GM12878 (cell line): ENCODE results near the gene CHMP1B. TPM values are rescaled to one million over a fixed set of nuclear protein-coding genes. Genes with fewer than 3 reads are reported as not detected.

Source experiments
- ATAC-seq: fragments of 200-7000 bp; cut with Tn5 transposase; 3 replicates; pipeline ENCODE4 v1.9.1; 2020; ENCODE audit warnings: mild to moderate bottlenecking, moderate library complexity
- BruUV-seq: library from RNA; stranded (reverse); fragments of 400-500 nt; replicated peaks from 2 replicates; lab custom pipeline; 2021; lab: Mats Ljungman, UMichigan
- CTCF ChIA-PET: fragments of 300-600 bp; sonication (Branson Sonifier 250); formaldehyde crosslinking; extraction: SDS; loops from one replicate; lab custom pipeline; 2021; ENCODE audit warnings: inconsistent platforms; lab: Yijun Ruan, JAX
- POLR2A ChIA-PET: fragments of 350-600 bp; formaldehyde crosslinking; extraction: SDS; loops from one replicate; lab custom pipeline; 2021; ENCODE audit warnings: inconsistent platforms; lab: Charles Lee
- RAD21 ChIA-PET: fragments of 300-600 bp; sonication (Branson Sonifier 250); formaldehyde crosslinking; loops from one replicate; lab custom pipeline; 2023; ENCODE audit warnings: antibody characterized with exemption; ENCODE audit not compliant: unreplicated experiment; lab: Charles Lee
- SMC1A ChIA-PET: fragments of 300-600 bp; sonication (Branson Sonifier 250); formaldehyde crosslinking; loops from one replicate; lab custom pipeline; 2023; ENCODE audit not compliant: unreplicated experiment, uncharacterized antibody; lab: Charles Lee
- DNase-seq: peaks from one replicate; pipeline ENCODE4 v3.0.0-alpha.2; 2011; ENCODE audit warnings: low read depth, low spot score
- FAIRE-seq: peaks from 3 replicates; lab custom pipeline; 2011; peaks lifted over from hg19 to GRCh38; lab: Jason Lieb, UNC
- H2AFZ ChIP-seq: 2 replicates; pipeline ENCODE4 v1.6.0; 2011; ENCODE audit warnings: low read depth, low read length, control low read depth; ENCODE audit not compliant: control insufficient read depth
- H3K27ac ChIP-seq: 2 replicates; pipeline ENCODE4 v1.5.1; 2011; ENCODE audit warnings: control low read depth; ENCODE audit not compliant: control insufficient read depth, insufficient read depth
- H3K27me3 ChIP-seq, 2 experiments: replicated peaks in 1 of 2; 2 replicates each; pipeline versions ENCODE4 v1.6.0 to v1.6.1; 2011; ENCODE audit warnings: low read length in 1 of 2; ENCODE audit not compliant: control insufficient read depth in 2 of 2, insufficient read depth in 2 of 2
- H3K36me3 ChIP-seq, 2 experiments: 2 replicates each; pipeline ENCODE4 v1.5.1; 2011; ENCODE audit warnings: low read length in 1 of 2; ENCODE audit not compliant: control insufficient read depth in 2 of 2, insufficient read depth in 2 of 2
- H3K4me1 ChIP-seq: 2 replicates; pipeline ENCODE4 v1.6.1; 2011; ENCODE audit warnings: mild to moderate bottlenecking, low read length, moderate library complexity, mixed read lengths; ENCODE audit not compliant: control insufficient read depth, insufficient read depth
- H3K4me2 ChIP-seq: 2 replicates; pipeline ENCODE4 v1.6.0; 2011; ENCODE audit warnings: control low read depth; ENCODE audit not compliant: control insufficient read depth, insufficient read depth
- H3K4me3 ChIP-seq: fragments of 200-600 bp; sonication (generic); 2 replicates; pipeline ENCODE4 v1.5.1; 2016
- H3K79me2 ChIP-seq: 2 replicates; pipeline ENCODE4 v1.6.0; 2011; ENCODE audit warnings: low read length; ENCODE audit not compliant: control insufficient read depth, insufficient read depth
- H3K9ac ChIP-seq: 2 replicates; pipeline ENCODE4 v1.8.0; 2011; ENCODE audit warnings: low read length, control low read depth, mixed read lengths; ENCODE audit not compliant: control insufficient read depth, insufficient read depth
- H3K9me3 ChIP-seq: replicated peaks from 3 replicates; pipeline ENCODE4 v1.5.1; 2011; ENCODE audit warnings: mild to moderate bottlenecking, low read length; ENCODE audit not compliant: control insufficient read depth, insufficient read depth
- H4K20me1 ChIP-seq: 2 replicates; pipeline ENCODE4 v1.6.0; 2011; ENCODE audit not compliant: control insufficient read depth, insufficient read depth
- CBX3 ChIP-seq: fragments of 200-600 bp; sonication (generic); IDR thresholded peaks from 2 replicates; pipeline ENCODE4 v1.6.1; 2016; ENCODE audit warnings: low read depth, borderline replicate concordance
- EED ChIP-seq: sonication (generic); IDR thresholded peaks from 2 replicates; pipeline ENCODE4 v1.6.1; 2016; ENCODE audit warnings: antibody characterized with exemption, low read depth
- EP300 ChIP-seq, 2 experiments: fragments of 150-350 bp in 1 of 2; IDR thresholded peaks; 2 replicates each; pipeline ENCODE4 v1.6.1; 2011 to 2012; ENCODE audit warnings: low read depth in 2 of 2, low read length in 2 of 2, borderline replicate concordance in 1 of 2, improper control_type of control experiment in 1 of 2, inconsistent platforms in 1 of 2; ENCODE audit not compliant: control insufficient read depth in 1 of 2
- ESRRA ChIP-seq: IDR thresholded peaks from 2 replicates; pipeline ENCODE4 v1.6.1; 2012; ENCODE audit warnings: mild to moderate bottlenecking, low read length, improper control_type of control experiment
- FOXM1 ChIP-seq: IDR thresholded peaks from 2 replicates; pipeline ENCODE4 v1.6.1; 2012; ENCODE audit warnings: low read depth, mild to moderate bottlenecking, inconsistent platforms, low read length, moderate library complexity
- HDAC2 ChIP-seq: fragments of 200-600 bp; sonication (generic); IDR thresholded peaks from 2 replicates; pipeline ENCODE4 v1.6.1; 2017
- JUNB ChIP-seq: IDR thresholded peaks from 2 replicates; pipeline ENCODE4 v1.6.1; 2016; ENCODE audit warnings: antibody characterized with exemption, mild to moderate bottlenecking
- JUND ChIP-seq: IDR thresholded peaks from 2 replicates; pipeline ENCODE4 v1.6.1; 2012; ENCODE audit warnings: low read depth, mild to moderate bottlenecking, low read length, improper control_type of control experiment, moderate library complexity
- RAD21 ChIP-seq: IDR thresholded peaks from 2 replicates; pipeline ENCODE4 v1.6.1; 2011; ENCODE audit warnings: mild to moderate bottlenecking, low read depth, low read length, moderate library complexity; ENCODE audit not compliant: insufficient read depth
- RCOR1 ChIP-seq: conservative IDR thresholded peaks from 2 replicates; pipeline ENCODE4 v1.6.1; 2012; ENCODE audit warnings: low read depth, low read length, improper control_type of control experiment
- SPI1 ChIP-seq: IDR thresholded peaks from 2 replicates; pipeline ENCODE4 v1.6.1; 2011; ENCODE audit warnings: low read depth, mild to moderate bottlenecking, low read length, moderate library complexity, borderline replicate concordance; ENCODE audit not compliant: insufficient read depth
- SREBF1 ChIP-seq: IDR thresholded peaks from 2 replicates; pipeline ENCODE4 v1.6.1; 2012; ENCODE audit warnings: mild to moderate bottlenecking, low read length
- WGBS: methylation state at CpG from one replicate; pipeline ENCODE4 v1.1.6; 2016; ENCODE audit warnings: low lambda C conversion rate; ENCODE audit not compliant: insufficient replicate concordance, insufficient coverage; ENCODE audit errors: missing lambda C conversion rate; 5-methylcytosine and 5-hydroxymethylcytosine counted together
- in situ Hi-C: fragments of 300-500 bp; cut with MboI; formaldehyde crosslinking; loops from 9 replicates; pipeline ENCODE4 v1.14.3; 2018; ENCODE audit warnings: mixed read lengths
- intact Hi-C: fragments of 100-400 bp; cut with micrococcal nuclease; formaldehyde crosslinking; loops from one replicate; pipeline ENCODE4 v1.14.2; 2022; ENCODE audit not compliant: unreplicated experiment
- polyA plus RNA-seq, 11 experiments: library from polyadenylated mRNA; depleted of rRNA in 4 of 11; unstranded in 6 of 11; stranded (reverse) in 5 of 11; fragments of >200 nt; fragmentation: Nextera tagmentation in 4 of 11; fragmentation: Illumina TruSeq in 1 of 11; extraction: Ambion mirVana in 4 of 11; extraction: Trizol in 1 of 11; gene quantifications; 1 replicate in 1 of 11; 2 replicates in 10 of 11; pipeline versions ENCODE4 v1.2.1 to v1.2.3, GENCODE V29; 2011 to 2016; ENCODE audit warnings: inconsistent platforms in 2 of 11, missing spikeins in 2 of 11, low read depth in 1 of 11
- total RNA-seq, 4 experiments: library from RNA; depleted of rRNA in 3 of 4; stranded (reverse); fragments of >200 nt in 3 of 4; fragmentation: Illumina TruSeq in 1 of 4; extraction: Trizol in 1 of 4; gene quantifications; 2 replicates each; pipeline versions ENCODE4 v1.2.1 to v1.2.3, GENCODE V29; 2013 to 2021
- TF ChIP-seq, protein P1 (sequence below): fragments of 450-650 bp; conservative IDR thresholded peaks from 2 replicates; pipeline ENCODE4 v1.6.1; 2017; ENCODE audit warnings: mild to moderate bottlenecking, moderate library complexity
- TF ChIP-seq, protein P2 (sequence below): fragments of 450-650 bp; formaldehyde crosslinking; IDR thresholded peaks from 2 replicates; pipeline ENCODE4 v1.4.0; 2022; ENCODE audit warnings: mild to moderate bottlenecking, moderate library complexity
- TF ChIP-seq, protein P3 (sequence below): fragments of 450-650 bp; IDR thresholded peaks from 2 replicates; pipeline ENCODE4 v1.6.1; 2017; ENCODE audit warnings: mild to moderate bottlenecking

Gene CHMP1B
- total and polyA plus RNA-seq, 10 of the 15 experiments (the other 5 are each of a cell fraction or from before 2014, with no cell fraction given): 8.5 to 24.0 (median 18.6) TPM

DNA sequence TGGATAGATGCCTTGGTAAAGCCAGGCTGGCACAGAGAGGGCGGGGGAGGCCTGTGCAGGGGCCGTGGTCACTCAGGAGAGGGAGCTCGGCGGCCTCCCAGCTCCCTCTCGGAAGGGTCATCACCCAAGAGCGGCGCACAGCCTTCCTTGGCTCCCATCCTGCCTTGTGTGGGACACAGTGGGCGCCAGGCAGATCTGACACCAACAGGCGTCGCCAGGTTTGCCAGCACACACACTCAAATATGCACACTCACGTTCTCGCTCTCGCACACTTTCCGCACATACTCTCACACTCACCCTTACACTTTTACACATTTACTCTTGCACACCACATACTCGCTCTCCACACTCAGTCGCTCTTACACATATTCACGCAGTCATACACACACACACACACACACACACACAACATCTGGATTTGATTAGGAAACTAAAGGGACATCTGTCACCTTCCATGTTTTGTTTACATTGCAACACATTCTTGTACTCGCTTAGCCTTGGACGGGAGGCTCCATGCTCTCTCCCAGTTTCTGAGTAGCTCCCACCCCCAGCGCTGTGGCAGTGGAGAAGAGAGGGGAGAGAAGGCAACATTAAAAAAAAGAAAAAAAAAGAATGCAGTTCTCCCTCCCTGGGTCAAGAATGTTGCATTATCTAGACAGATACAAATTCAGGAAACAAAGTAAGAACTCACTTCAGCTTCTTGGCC, 10.5 kb downstream of the CHMP1B start (continued):
- TF ChIP-seq SPI1 (no peak), SREBF1 (no peak)

DNA sequence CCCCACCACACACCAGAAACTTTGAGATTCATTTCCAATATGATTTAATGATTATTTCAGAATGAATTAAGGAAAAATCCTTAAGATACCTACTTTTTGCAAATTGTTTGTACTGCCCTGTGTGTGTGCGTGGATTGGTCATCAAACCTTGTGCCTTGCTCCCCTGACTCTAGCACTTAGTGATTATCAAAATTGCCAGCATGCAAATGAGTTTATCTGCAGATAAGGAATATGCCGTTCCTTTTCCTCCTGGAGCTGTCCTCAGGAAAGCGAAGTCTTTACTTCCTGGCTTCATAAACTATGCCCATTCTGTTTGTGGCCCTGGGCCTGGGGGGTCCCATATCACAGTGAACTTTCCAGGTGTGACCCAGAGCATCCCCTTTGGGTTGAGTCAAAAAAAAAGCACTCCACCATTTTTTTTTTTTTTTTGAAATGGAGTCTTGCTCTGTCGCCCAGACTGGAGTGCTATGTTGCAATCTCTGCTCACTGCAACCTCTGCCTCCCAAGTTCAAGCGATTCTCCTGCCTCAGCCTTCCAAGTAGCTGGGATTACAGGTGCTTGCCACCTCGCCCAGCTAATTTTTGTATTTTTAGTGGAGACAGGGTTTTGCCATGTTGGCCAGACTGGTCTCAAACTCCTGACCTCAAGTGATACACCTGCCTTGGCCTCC, 11.4 kb downstream of the CHMP1B start:
- no peaks in the 10 kb centered on the region for H3K79me2 ChIP-seq
- no peak overlapping the region for H3K4me3 ChIP-seq
- no TSS peak for BruUV-seq
- H3K9ac ChIP-seq: no peak overlapping the region
- no peaks in the 10 kb centered on the region for H3K4me1 ChIP-seq
- H3K36me3 ChIP-seq: no peaks in the 10 kb centered on the region
- 47% methylated on average over 6 of the region's 6 CpGs for WGBS
- in situ Hi-C loops (no loop called here), intact Hi-C loops (no loop called here)
- no peaks in the 10 kb centered on the region for H4K20me1 ChIP-seq
- H3K27me3 ChIP-seq: no peaks in the 10 kb centered on the region; a peak in 2 of 4 replicates
- no peak overlapping the region for H2AFZ ChIP-seq
- no peaks in the 10 kb centered on the region for H3K9me3 ChIP-seq
- no peak for FAIRE-seq
- no peak overlapping the region for H3K4me2 ChIP-seq
- ChIA-PET POLR2A (no interaction called here), CTCF (no interaction called here), RAD21 (no interaction called here), SMC1A (no interaction called here)
- no peak overlapping the region for H3K27ac ChIP-seq
- no peak for DNase-seq
- no peak for ATAC-seq
- no peak for TF ChIP-seq RCOR1
- TF ChIP-seq ESRRA: no peak
- no peak for TF ChIP-seq JUND
- TF ChIP-seq CBX3: no peak
- TF ChIP-seq, protein P1, sequence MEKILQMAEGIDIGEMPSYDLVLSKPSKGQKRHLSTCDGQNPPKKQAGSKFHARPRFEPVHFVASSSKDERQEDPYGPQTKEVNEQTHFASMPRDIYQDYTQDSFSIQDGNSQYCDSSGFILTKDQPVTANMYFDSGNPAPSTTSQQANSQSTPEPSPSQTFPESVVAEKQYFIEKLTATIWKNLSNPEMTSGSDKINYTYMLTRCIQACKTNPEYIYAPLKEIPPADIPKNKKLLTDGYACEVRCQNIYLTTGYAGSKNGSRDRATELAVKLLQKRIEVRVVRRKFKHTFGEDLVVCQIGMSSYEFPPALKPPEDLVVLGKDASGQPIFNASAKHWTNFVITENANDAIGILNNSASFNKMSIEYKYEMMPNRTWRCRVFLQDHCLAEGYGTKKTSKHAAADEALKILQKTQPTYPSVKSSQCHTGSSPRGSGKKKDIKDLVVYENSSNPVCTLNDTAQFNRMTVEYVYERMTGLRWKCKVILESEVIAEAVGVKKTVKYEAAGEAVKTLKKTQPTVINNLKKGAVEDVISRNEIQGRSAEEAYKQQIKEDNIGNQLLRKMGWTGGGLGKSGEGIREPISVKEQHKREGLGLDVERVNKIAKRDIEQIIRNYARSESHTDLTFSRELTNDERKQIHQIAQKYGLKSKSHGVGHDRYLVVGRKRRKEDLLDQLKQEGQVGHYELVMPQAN: no peak
- TF ChIP-seq, protein P2, sequence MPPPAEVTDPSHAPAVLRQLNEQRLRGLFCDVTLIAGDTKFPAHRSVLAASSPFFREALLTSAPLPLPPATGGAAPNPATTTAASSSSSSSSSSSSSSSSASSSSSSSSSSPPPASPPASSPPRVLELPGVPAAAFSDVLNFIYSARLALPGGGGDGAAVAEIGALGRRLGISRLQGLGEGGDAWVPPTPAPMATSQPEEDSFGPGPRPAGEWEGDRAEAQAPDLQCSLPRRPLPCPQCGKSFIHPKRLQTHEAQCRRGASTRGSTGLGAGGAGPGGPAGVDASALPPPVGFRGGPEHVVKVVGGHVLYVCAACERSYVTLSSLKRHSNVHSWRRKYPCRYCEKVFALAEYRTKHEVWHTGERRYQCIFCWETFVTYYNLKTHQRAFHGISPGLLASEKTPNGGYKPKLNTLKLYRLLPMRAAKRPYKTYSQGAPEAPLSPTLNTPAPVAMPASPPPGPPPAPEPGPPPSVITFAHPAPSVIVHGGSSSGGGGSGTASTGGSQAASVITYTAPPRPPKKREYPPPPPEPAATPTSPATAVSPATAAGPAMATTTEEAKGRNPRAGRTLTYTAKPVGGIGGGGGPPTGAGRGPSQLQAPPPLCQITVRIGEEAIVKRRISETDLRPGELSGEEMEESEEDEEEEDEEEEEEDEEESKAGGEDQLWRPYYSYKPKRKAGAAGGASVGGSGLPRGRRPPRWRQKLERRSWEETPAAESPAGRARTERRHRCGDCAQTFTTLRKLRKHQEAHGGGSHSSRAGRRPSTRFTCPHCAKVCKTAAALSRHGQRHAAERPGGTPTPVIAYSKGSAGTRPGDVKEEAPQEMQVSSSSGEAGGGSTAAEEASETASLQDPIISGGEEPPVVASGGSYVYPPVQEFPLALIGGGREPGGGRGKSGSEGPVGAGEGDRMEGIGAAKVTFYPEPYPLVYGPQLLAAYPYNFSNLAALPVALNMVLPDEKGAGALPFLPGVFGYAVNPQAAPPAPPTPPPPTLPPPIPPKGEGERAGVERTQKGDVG (CRISPR knock-in tag): no peak
- TF ChIP-seq HDAC2: no peak
- TF ChIP-seq EP300 (IDR thresholded peaks at IDR 0.05; ENCODE audit: borderline replicate concordance in 1 of 2, control insufficient read depth in 1 of 2, low read depth in 2 of 2, low read length in 2 of 2): no peak
- TF ChIP-seq, protein P3, sequence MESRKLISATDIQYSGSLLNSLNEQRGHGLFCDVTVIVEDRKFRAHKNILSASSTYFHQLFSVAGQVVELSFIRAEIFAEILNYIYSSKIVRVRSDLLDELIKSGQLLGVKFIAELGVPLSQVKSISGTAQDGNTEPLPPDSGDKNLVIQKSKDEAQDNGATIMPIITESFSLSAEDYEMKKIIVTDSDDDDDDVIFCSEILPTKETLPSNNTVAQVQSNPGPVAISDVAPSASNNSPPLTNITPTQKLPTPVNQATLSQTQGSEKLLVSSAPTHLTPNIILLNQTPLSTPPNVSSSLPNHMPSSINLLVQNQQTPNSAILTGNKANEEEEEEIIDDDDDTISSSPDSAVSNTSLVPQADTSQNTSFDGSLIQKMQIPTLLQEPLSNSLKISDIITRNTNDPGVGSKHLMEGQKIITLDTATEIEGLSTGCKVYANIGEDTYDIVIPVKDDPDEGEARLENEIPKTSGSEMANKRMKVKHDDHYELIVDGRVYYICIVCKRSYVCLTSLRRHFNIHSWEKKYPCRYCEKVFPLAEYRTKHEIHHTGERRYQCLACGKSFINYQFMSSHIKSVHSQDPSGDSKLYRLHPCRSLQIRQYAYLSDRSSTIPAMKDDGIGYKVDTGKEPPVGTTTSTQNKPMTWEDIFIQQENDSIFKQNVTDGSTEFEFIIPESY: no peak
- no peak for TF ChIP-seq JUNB
- TF ChIP-seq EED: no peak
- TF ChIP-seq FOXM1: no peak
- TF ChIP-seq RAD21: no peak
